D721Med (cell line): Measurements from ENCODE around the gene INTS6L.
A peak's percentile ranks its signal among the peaks of the same experiment; 100 is the strongest.

Source experiments
- DNase-seq: peaks from one replicate; pipeline ENCODE4 v3.0.0; 2011; ENCODE audit warnings: low spot score; ENCODE audit not compliant: insufficient read length
- FAIRE-seq: peaks from 2 replicates; lab custom pipeline; 2011; peaks lifted over from hg19 to GRCh38; lab: Jason Lieb, UNC
- TF ChIP-seq, protein P1 (sequence below): IDR thresholded peaks from 2 replicates; pipeline ENCODE4 v1.5.1; 2012; ENCODE audit warnings: mild to moderate bottlenecking, control low read depth; ENCODE audit not compliant: insufficient read depth; ENCODE audit errors: missing control alignments

The INTS6L gene

DNA sequence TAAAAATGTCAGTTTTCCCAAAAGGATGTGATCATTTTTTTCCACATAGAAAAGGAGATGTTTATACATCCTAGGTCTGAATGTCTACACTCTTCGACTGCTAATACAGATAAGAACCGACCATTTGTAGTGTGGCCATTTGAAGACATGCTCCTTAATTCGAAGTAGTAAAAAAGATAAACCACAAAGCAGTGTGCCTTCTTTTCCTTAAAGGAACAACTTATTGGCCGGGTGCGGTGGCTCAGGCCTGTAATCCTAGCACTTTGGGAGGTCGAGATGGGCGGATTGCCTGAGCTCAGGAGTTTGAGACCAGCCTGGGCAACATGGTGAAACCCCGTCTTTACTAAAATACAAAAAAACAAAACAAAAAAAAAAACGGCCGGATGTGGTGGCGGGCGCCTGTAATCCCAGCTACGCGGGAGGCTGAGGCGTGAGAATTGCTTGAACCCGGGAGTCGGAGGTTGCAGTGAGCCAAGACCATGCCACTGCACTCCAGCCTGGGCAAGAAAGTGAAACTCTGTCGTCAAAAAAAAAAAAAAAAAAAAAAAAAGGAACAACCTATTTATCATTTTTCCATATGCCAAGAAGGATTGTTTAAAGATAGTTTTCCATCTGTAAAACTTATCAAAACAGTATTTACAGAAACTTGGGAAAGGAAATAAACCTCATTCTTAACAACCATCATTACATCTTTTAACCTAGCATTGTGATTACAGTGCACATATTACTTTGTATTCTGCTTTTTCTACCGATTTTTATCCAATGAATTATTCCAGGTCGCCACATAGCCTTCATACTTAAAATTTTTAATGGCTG is 2.6 kb downstream of the INTS6L start:
- peak; percentile 35 for FAIRE-seq
- TF ChIP-seq, protein P1, sequence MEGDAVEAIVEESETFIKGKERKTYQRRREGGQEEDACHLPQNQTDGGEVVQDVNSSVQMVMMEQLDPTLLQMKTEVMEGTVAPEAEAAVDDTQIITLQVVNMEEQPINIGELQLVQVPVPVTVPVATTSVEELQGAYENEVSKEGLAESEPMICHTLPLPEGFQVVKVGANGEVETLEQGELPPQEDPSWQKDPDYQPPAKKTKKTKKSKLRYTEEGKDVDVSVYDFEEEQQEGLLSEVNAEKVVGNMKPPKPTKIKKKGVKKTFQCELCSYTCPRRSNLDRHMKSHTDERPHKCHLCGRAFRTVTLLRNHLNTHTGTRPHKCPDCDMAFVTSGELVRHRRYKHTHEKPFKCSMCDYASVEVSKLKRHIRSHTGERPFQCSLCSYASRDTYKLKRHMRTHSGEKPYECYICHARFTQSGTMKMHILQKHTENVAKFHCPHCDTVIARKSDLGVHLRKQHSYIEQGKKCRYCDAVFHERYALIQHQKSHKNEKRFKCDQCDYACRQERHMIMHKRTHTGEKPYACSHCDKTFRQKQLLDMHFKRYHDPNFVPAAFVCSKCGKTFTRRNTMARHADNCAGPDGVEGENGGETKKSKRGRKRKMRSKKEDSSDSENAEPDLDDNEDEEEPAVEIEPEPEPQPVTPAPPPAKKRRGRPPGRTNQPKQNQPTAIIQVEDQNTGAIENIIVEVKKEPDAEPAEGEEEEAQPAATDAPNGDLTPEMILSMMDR, result no peak
- DNase-seq, result no peak

DNA sequence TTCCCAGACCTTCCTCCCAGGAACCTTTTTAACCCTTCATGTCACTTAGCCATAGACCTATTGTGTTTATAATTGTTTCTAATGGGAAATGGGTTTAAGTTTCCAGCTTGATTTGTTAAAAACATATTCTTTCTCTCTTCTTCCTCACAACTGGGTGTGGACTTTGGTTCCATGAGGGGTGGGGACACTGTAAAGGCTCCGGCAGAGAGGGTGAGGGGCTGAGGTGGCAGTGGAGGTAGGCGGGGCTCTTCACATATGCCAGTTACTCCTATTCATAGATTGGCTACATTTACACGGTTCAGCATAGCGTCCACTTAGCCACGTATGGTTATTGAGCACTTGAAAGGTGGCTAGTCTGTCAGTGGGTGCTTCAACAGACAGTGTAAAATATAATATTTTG is 7.8 kb downstream of the INTS6L start:
- DNase-seq, result no peak
- TF ChIP-seq, protein P1, result no peak
- FAIRE-seq, result no peak

DNA sequence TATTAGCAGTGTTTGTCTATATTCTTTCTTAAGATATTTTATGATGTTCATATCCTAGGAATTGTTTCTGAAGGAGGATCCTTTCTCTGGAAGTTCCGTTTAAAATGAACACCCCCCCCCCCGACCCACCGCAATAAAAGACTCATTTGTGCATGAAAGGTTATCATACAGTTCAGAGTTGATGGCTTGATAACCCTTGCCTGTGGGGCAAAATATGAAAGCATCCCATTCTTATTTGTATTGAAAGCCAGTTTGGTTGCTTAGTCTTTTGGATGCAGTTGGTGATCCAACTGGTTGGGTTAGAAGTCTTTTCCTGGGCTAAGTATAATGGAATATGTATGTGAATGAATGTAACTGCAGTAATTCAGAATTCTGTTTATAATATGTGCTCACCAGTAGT is 8.3 kb downstream of the INTS6L start:
- no peak for DNase-seq
- TF ChIP-seq, protein P1, result no peak
- FAIRE-seq, result no peak

DNA sequence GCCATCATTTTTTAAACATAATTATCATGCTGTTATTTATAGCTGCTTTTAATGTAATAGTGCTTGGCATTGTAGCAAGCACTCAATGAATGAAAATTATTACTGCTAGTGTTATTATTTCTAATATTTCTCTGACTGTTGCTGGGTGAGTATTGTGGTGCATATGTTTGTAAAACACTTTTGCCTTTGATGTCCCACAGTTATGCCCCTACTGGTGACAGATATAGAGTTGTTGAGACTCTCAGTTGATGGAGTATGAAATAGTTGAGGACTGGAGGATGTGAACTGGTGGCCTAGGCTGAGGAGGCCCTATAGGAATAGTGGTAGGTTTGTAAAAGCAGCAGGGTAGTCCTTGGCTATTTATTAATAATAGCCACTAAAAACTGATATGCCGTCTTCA is 9.6 kb downstream of the INTS6L start:
- DNase-seq (no peak), FAIRE-seq (no peak)
- TF ChIP-seq, protein P1, result no peak

DNA sequence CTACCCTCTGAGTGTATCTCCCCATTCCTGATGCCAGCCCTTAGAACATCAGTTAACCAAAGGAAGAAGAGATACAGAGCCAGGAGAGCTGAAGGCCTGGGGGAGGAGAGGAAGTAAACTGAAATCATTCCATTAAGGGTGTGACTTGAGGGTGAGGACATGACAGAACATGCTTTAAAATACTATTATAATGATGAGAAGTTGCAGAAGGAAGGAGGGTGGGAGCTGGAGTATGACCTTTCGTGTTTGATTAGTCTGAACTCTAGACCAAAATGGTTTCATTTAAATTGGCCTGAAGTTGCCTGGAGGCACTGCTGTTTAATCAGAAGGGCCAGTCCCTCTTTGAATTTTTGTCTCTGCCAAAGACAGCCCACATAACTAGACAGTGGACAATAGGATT is 11.4 kb downstream of the INTS6L start:
- TF ChIP-seq, protein P1, result no peak
- FAIRE-seq (no peak), DNase-seq (no peak)

DNA sequence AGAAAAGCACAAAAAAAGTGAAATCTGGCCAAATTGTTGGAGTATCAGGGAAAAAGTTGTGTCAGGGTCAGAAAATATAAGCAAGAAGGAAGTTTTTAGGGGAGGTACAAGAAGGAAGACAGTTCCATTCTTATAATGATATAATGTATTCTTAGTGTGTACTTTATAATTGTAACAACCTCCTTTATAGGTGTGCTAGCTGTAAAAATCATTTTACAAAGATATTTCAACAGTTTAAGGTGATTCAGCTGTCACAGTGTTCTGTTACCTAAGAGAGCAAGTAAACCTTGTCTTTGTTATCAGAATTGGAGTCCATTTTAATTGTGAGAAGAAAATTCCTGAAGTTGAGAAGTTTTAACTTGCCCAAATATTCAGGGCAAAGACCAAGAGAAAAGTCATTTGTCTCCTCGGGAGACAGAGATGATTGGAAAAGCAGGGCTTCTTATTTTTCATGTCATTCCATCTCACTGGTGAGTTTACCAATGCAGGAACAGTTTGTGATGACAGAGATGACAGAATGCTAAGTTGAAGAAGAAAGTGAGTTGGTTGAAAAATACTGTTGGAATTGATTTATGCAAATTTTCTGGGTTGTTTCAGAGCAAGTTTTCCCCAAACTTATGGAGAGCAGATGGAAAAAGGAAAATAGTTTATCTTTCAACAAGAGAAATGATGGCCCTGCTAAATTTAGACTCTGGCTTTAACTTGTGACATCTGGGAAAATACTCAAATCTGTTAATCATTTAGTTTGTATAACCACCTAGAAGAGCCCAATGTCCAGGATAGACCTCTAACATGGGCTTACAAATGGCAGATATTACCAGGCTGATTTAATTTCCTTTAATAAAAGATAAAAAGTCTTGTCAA is 14.8 kb downstream of the INTS6L start:
- TF ChIP-seq, protein P1, result no peak
- DNase-seq (no peak), FAIRE-seq (no peak)
